Neural progenitor cell (in vitro differentiated cells): ENCODE results near the gene CEP83. TPM values are rescaled to one million over a fixed set of nuclear protein-coding genes. Genes with fewer than 3 reads are reported as not detected.

Experiments
- DNase-seq: peaks from one replicate; pipeline ENCODE4 v3.0.0-alpha.2; 2016; ENCODE audit warnings: low spot score
- H2AFZ ChIP-seq: fragments of 200-600 bp; sonication (generic); replicated peaks from 2 replicates; pipeline ENCODE4 v1.6.1; 2016; ENCODE audit warnings: antibody characterized with exemption
- H3F3A ChIP-seq: fragments of 200-600 bp; sonication (generic); 2 replicates; pipeline ENCODE4 v1.6.1; 2016; ENCODE audit warnings: antibody characterized with exemption, low read depth
- H3K27ac ChIP-seq: fragments of 200-600 bp; sonication (generic); 2 replicates; pipeline ENCODE4 v1.5.1; 2016; ENCODE audit warnings: mild to moderate bottlenecking
- H3K27me3 ChIP-seq: fragments of 200-600 bp; sonication (generic); 2 replicates; pipeline ENCODE4 v1.6.1; 2016; ENCODE audit warnings: mild to moderate bottlenecking, moderate library complexity
- H3K36me3 ChIP-seq: fragments of 200-600 bp; sonication (generic); 2 replicates; pipeline ENCODE4 v1.5.1; 2016
- H3K4me1 ChIP-seq: fragments of 200-600 bp; sonication (generic); 2 replicates; pipeline ENCODE4 v1.6.1; 2016; ENCODE audit warnings: mixed run types
- H3K4me2 ChIP-seq: fragments of 200-600 bp; sonication (generic); 2 replicates; pipeline ENCODE4 v1.6.1; 2016
- H3K4me3 ChIP-seq: fragments of 200-600 bp; sonication (generic); 2 replicates; pipeline ENCODE4 v1.5.1; 2016
- H3K79me2 ChIP-seq: fragments of 200-600 bp; sonication (generic); 2 replicates; pipeline ENCODE4 v1.6.1; 2016; ENCODE audit warnings: low read depth
- H3K9ac ChIP-seq: fragments of 200-600 bp; sonication (generic); 2 replicates; pipeline ENCODE4 v1.6.1; 2016
- H3K9me3 ChIP-seq: fragments of 200-600 bp; sonication (generic); 2 replicates; pipeline ENCODE4 v1.5.1; 2016; ENCODE audit warnings: low read depth
- H4K20me1 ChIP-seq: fragments of 200-600 bp; sonication (generic); 2 replicates; pipeline ENCODE4 v1.6.1; 2016; ENCODE audit warnings: low read depth
- H3K27ac Mint-ChIP-seq: 3 replicates; pipeline ENCODE4 v1.8.0; 2021; ENCODE audit warnings: mixed read lengths
- H3K27me3 Mint-ChIP-seq: 2 replicates; pipeline ENCODE4 v1.8.0; 2022; ENCODE audit warnings: low read depth, mild to moderate bottlenecking, inconsistent platforms, moderate library complexity, mixed read lengths; ENCODE audit not compliant: insufficient read depth
- H3K36me3 Mint-ChIP-seq: 3 replicates; pipeline ENCODE4 v1.8.0; 2021; ENCODE audit warnings: mixed read lengths
- H3K4me1 Mint-ChIP-seq: 3 replicates; pipeline ENCODE4 v1.8.0; 2021; ENCODE audit warnings: mixed read lengths
- H3K4me3 Mint-ChIP-seq: 3 replicates; pipeline ENCODE4 v1.8.0; 2021; ENCODE audit warnings: mild to moderate bottlenecking, moderate library complexity, mixed read lengths
- H3K9me3 Mint-ChIP-seq: 3 replicates; pipeline ENCODE4 v1.8.0; 2020; ENCODE audit warnings: mixed read lengths
- CTCF ChIP-seq: fragments of 200-600 bp; sonication (generic); IDR thresholded peaks from 2 replicates; pipeline ENCODE4 v1.5.1; 2017; ENCODE audit warnings: antibody characterized with exemption, mild to moderate bottlenecking
- EZH2 ChIP-seq: fragments of 200-600 bp; sonication (generic); IDR thresholded peaks from 2 replicates; pipeline ENCODE4 v1.6.1; 2017; ENCODE audit warnings: antibody characterized with exemption, mild to moderate bottlenecking, moderate library complexity
- EZH2phosphoT487 ChIP-seq: fragments of 200-600 bp; sonication (generic); IDR thresholded peaks from 2 replicates; pipeline ENCODE4 v1.6.1; 2017; ENCODE audit warnings: antibody characterized with exemption
- total RNA-seq: library from RNA; depleted of rRNA; stranded (reverse); fragments of >200 nt; gene quantifications from 2 replicates; pipeline ENCODE4 v1.2.3, GENCODE V29; 2015; ENCODE audit warnings: low replicate concordance

The CEP83 gene
- total RNA-seq, 1 donor from 2014 or later = 60.4 TPM

DNA sequence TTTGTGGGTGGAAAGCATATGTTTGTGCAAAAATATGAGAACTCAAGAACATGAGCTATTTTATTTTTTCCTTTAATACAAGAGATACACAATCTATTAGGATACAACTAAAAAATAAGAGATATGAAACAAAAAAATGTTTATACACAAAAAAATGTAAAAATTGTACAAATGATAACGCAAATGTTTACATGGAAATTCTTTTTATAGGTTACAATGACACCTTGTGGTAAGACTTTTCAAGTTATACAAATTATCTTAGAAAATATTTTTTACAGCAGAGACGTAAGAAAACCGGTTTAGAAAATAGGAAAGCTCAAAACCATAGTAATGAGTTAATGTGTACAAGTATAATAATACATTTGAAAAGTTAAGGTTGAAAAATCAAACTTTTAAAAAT is 25.5 kb downstream of the CEP83 start:
- H3K4me3 ChIP-seq = no peak overlapping the region
- Mint-ChIP-seq H3K27me3 (no peaks in the 10 kb centered on the region), H3K4me3 (no peak overlapping the region), H3K9me3 (peaks cover 53% of the 10 kb centered on the region), H3K36me3 (peaks cover 23% of the 10 kb centered on the region), H3K4me1 (peaks cover 39% of the 10 kb centered on the region), H3K27ac (peak overlapping the region; percentile 87)
- H3K9me3 ChIP-seq = peaks cover 25% of the 10 kb centered on the region
- peak; percentile 28 for TF ChIP-seq CTCF
- TF ChIP-seq EZH2phosphoT487 = no peak
- peak overlapping the region; percentile 7 for H3K4me2 ChIP-seq
- H4K20me1 ChIP-seq = no peaks in the 10 kb centered on the region
- H3F3A ChIP-seq = peaks cover 24% of the 10 kb centered on the region
- H3K9ac ChIP-seq = no peak overlapping the region
- peaks cover 34% of the 10 kb centered on the region for H3K4me1 ChIP-seq
- no peak overlapping the region for H3K27ac ChIP-seq
- H2AFZ ChIP-seq = no peak overlapping the region
- peaks cover 88% of the 10 kb centered on the region for H3K79me2 ChIP-seq
- no peak for DNase-seq
- H3K36me3 ChIP-seq = peaks cover 10% of the 10 kb centered on the region
- no peaks in the 10 kb centered on the region for H3K27me3 ChIP-seq

DNA sequence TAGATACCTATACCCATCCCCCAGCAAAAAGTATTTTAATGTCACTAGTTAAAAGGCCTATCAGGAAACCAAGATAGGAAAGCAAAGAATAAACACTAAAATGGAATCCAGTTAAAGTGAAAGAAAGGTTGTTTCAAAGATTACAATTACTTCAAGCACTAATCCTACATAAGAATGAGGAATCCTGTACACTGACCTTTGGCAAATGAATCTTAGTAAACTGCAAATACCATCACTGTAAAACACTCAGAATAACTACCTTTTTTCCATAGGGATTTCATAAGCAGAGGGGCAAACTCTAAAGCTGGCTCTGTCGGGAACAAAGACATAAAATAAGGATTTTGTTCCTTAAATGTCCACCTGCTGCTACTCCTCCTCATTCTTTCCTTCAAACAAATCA is 25.9 kb downstream of the CEP83 start:
- Mint-ChIP-seq H3K4me1 (peaks cover 39% of the 10 kb centered on the region), H3K27me3 (no peaks in the 10 kb centered on the region), H3K4me3 (peak overlapping the region; percentile 27), H3K9me3 (peaks cover 51% of the 10 kb centered on the region), H3K36me3 (peaks cover 22% of the 10 kb centered on the region), H3K27ac (peak overlapping the region; percentile 87)
- H2AFZ ChIP-seq = no peak overlapping the region
- H3K9me3 ChIP-seq = peaks cover 22% of the 10 kb centered on the region
- H3K9ac ChIP-seq = no peak overlapping the region
- peak overlapping the region; percentile 7 for H3K4me2 ChIP-seq
- no peak overlapping the region for H3K27ac ChIP-seq
- H3K27me3 ChIP-seq = no peaks in the 10 kb centered on the region
- peaks cover 38% of the 10 kb centered on the region for H3K4me1 ChIP-seq
- H4K20me1 ChIP-seq = no peaks in the 10 kb centered on the region
- TF ChIP-seq EZH2phosphoT487 (no peak), EZH2 (no peak), CTCF (no peak)
- DNase-seq = no peak
- no peak overlapping the region for H3K4me3 ChIP-seq
- peaks cover 6% of the 10 kb centered on the region for H3K36me3 ChIP-seq
- peaks cover 28% of the 10 kb centered on the region for H3F3A ChIP-seq
- H3K79me2 ChIP-seq = peaks cover 87% of the 10 kb centered on the region

DNA sequence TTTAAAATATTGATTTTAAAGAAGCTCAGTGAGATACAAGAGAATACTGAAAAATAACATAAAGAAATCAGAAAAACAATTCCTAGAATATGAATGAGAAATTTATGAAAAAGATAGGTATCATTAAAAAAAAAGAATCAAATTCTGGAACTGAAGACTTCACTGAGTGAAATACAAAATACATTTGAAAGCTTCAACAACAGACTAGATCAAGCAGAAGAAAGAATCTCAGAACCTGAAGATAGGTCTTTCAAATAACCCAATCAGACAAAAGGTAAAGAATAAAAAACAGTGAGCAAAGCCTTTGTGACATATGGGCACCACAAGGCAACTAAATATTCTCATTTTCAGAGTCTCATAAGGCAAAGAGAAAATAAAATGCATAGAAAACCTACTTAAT is 29.4 kb downstream of the CEP83 start:
- Mint-ChIP-seq H3K4me3 (no peak overlapping the region), H3K36me3 (peaks cover 34% of the 10 kb centered on the region), H3K4me1 (peaks cover 28% of the 10 kb centered on the region), H3K27me3 (no peaks in the 10 kb centered on the region), H3K27ac (no peak overlapping the region), H3K9me3 (peaks cover 54% of the 10 kb centered on the region)
- no peak for DNase-seq
- peaks cover 85% of the 10 kb centered on the region for H3K79me2 ChIP-seq
- H3K4me2 ChIP-seq = no peak overlapping the region
- H3K4me3 ChIP-seq = no peak overlapping the region
- H3K9ac ChIP-seq = no peak overlapping the region
- H3K27me3 ChIP-seq = no peaks in the 10 kb centered on the region
- TF ChIP-seq EZH2 (no peak), CTCF (no peak), EZH2phosphoT487 (no peak)
- H3K36me3 ChIP-seq = peaks cover 5% of the 10 kb centered on the region
- H3K27ac ChIP-seq = no peak overlapping the region
- H3F3A ChIP-seq = peaks cover 39% of the 10 kb centered on the region
- peaks cover 14% of the 10 kb centered on the region for H3K9me3 ChIP-seq
- H4K20me1 ChIP-seq = no peaks in the 10 kb centered on the region
- no peak overlapping the region for H2AFZ ChIP-seq
- H3K4me1 ChIP-seq = peaks cover 59% of the 10 kb centered on the region
